CD14-positive monocyte (primary cell): ENCODE data around the gene RCAN2. TPM values are rescaled to one million over a fixed set of nuclear protein-coding genes. Genes with fewer than 3 reads are reported as not detected.

Experiments
- DNase-seq, 3 donors: peaks; one replicate each; pipeline ENCODE4 v3.0.0-alpha.2; 2011 to 2022
- H2AFZ ChIP-seq: 2 replicates; pipeline ENCODE4 v1.6.0; 2012; ENCODE audit warnings: mild to moderate bottlenecking, low read depth, low read length, inconsistent platforms; ENCODE audit not compliant: insufficient read depth, poor library complexity, severe bottlenecking
- H3K27ac ChIP-seq, 2 donors: 1 replicate in 1 of 2; 2 replicates in 1 of 2; pipeline ENCODE4 v1.5.1; 2012 to 2013; ENCODE audit warnings: low read length in 2 of 2, control low read depth in 1 of 2, inconsistent platforms in 1 of 2, low read depth in 1 of 2, mild to moderate bottlenecking in 1 of 2
- H3K27me3 ChIP-seq, 2 donors: one replicate each; pipeline versions ENCODE4 v1.6.0 to v1.6.1; 2011 to 2013; ENCODE audit warnings: low read length in 2 of 2; ENCODE audit not compliant: control insufficient read depth in 2 of 2, insufficient read depth in 2 of 2
- H3K36me3 ChIP-seq, 2 donors: replicated peaks in 1 of 2; 1 replicate in 1 of 2; 2 replicates in 1 of 2; pipeline versions ENCODE4 v1.5.1 to v1.6.1; 2012 to 2013; ENCODE audit warnings: low read length in 2 of 2, control low read depth in 1 of 2, inconsistent platforms in 1 of 2, mild to moderate bottlenecking in 1 of 2; ENCODE audit not compliant: insufficient read depth in 2 of 2, control insufficient read depth in 1 of 2
- H3K4me1 ChIP-seq, 2 donors: 1 replicate in 1 of 2; 2 replicates in 1 of 2; pipeline versions ENCODE4 v1.5.1 to v1.6.1; 2012 to 2013; ENCODE audit warnings: low read length in 2 of 2, control low read depth in 1 of 2, inconsistent platforms in 1 of 2, mild to moderate bottlenecking in 1 of 2, moderate library complexity in 1 of 2; ENCODE audit not compliant: insufficient read depth in 2 of 2, control insufficient read depth in 1 of 2
- H3K4me2 ChIP-seq: replicated peaks from 2 replicates; pipeline ENCODE3; 2012; ENCODE audit warnings: low read length, moderate library complexity, mild to moderate bottlenecking; ENCODE audit not compliant: poor library complexity, severe bottlenecking; ENCODE audit errors: extremely low read depth
- H3K4me3 ChIP-seq, 3 experiments: fragments of 200-600 bp in 1 of 3; sonication (generic) in 1 of 3; replicated peaks in 1 of 3; 1 replicate in 2 of 3; 2 replicates in 1 of 3; pipeline ENCODE4 v1.5.1; 2011 to 2013; ENCODE audit warnings: low read length in 3 of 3, mild to moderate bottlenecking in 3 of 3, control low read depth in 2 of 3, low read depth in 2 of 3, inconsistent platforms in 1 of 3, moderate library complexity in 1 of 3
- H3K79me2 ChIP-seq: 2 replicates; pipeline ENCODE4 v1.6.0; 2012; ENCODE audit warnings: mild to moderate bottlenecking, control low read depth, inconsistent platforms, low read length, moderate library complexity; ENCODE audit not compliant: insufficient read depth
- H3K9ac ChIP-seq: 2 replicates; pipeline ENCODE4 v1.6.0; 2017; ENCODE audit warnings: low read length, mild to moderate bottlenecking; ENCODE audit not compliant: insufficient read depth, poor library complexity, severe bottlenecking
- H3K9me3 ChIP-seq, 2 donors: replicated peaks in 1 of 2; 1 replicate in 1 of 2; 2 replicates in 1 of 2; pipeline versions ENCODE4 v1.5.1 to v1.6.1; 2012 to 2013; ENCODE audit warnings: low read length in 2 of 2, control low read depth in 1 of 2; ENCODE audit not compliant: control insufficient read depth in 1 of 2, insufficient read depth in 1 of 2
- H4K20me1 ChIP-seq: 2 replicates; pipeline ENCODE4 v1.6.0; 2012; ENCODE audit warnings: mild to moderate bottlenecking, low read length, control low read depth, moderate library complexity; ENCODE audit not compliant: insufficient read depth
- H3K27ac Mint-ChIP-seq, 7 donors: one replicate each; pipeline ENCODE4 v1.8.0; 2020; ENCODE audit warnings: mild to moderate bottlenecking in 7 of 7, mixed read lengths in 7 of 7, moderate library complexity in 6 of 7, inconsistent platforms in 2 of 7
- H3K27me3 Mint-ChIP-seq, 3 donors: one replicate each; pipeline ENCODE4 v1.8.0; 2021 to 2022; ENCODE audit warnings: low read depth in 3 of 3, mild to moderate bottlenecking in 3 of 3, mixed read lengths in 3 of 3, moderate library complexity in 3 of 3, inconsistent platforms in 1 of 3
- H3K36me3 Mint-ChIP-seq, 2 donors: one replicate each; pipeline ENCODE4 v1.8.0; 2020; ENCODE audit warnings: mixed read lengths in 2 of 2, inconsistent platforms in 1 of 2, mild to moderate bottlenecking in 1 of 2
- H3K4me1 Mint-ChIP-seq: one replicate; pipeline ENCODE4 v1.8.0; 2020; ENCODE audit warnings: mild to moderate bottlenecking, mixed read lengths
- H3K4me3 Mint-ChIP-seq, 2 donors: one replicate each; pipeline ENCODE4 v1.8.0; 2020; ENCODE audit warnings: mild to moderate bottlenecking in 2 of 2, mixed read lengths in 2 of 2, moderate library complexity in 1 of 2
- H3K9me3 Mint-ChIP-seq, 7 donors: one replicate each; pipeline ENCODE4 v1.8.0; 2020 to 2022; ENCODE audit warnings: mixed read lengths in 7 of 7, mild to moderate bottlenecking in 6 of 7, moderate library complexity in 6 of 7, inconsistent platforms in 2 of 7
- WGBS: methylation state at CpG from one replicate; pipeline ENCODE4 v1.1.5; 2013; ENCODE audit warnings: missing lambda C conversion rate; ENCODE audit not compliant: insufficient coverage; 5-methylcytosine and 5-hydroxymethylcytosine counted together
- intact Hi-C, 2 donors: fragments of 100-400 bp; cut with micrococcal nuclease; formaldehyde crosslinking; loops; one replicate each; pipeline versions ENCODE4 v1.15.0 to v1.15.1; 2023
- polyA plus RNA-seq, 3 donors: library from polyadenylated mRNA; depleted of rRNA in 1 of 3; unstranded in 2 of 3; stranded (reverse) in 1 of 3; fragments of 300-500 nt in 2 of 3; fragments of >200 nt in 1 of 3; fragmentation: Illumina TruSeq in 2 of 3; gene quantifications; 1 replicate in 2 of 3; 2 replicates in 1 of 3; pipeline ENCODE4 v1.2.3, GENCODE V29; 2012 to 2021
- TF ChIP-seq, protein P1 (sequence below): fragments of 200-600 bp; IDR thresholded peaks from one replicate; pipeline ENCODE4 v1.8.0; 2022; ENCODE audit warnings: antibody characterized with exemption, mild to moderate bottlenecking

Gene RCAN2
- polyA plus RNA-seq, 3 donors, result not detected

DNA sequence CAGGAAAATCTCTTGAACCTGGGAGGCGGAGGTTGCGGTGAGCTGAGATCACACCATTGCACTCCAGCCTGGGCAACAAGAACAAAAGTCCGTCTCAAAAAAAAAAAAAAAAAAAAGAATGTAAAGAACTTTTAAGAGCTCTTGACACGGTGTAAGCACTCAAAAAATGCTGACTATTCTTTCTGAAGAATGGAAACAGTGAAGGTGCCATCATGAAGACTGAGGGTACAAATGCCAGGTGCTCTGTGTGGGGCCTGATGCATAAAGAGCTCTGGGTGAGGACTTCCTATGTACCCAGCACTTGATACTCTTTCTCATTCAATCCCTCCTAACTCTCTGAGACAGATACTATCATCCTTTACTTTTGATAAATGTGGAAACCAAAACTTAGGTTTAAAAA is 275.5 kb downstream of the RCAN2 start:
- Histone ChIP-seq H3K27me3 (no peaks in the 10 kb centered on the region), H2AFZ (no peak overlapping the region), H4K20me1 (no peaks in the 10 kb centered on the region), H3K9ac (no peak overlapping the region), H3K9me3 (no peaks in the 10 kb centered on the region), H3K4me3 (no peak overlapping the region), H3K79me2 (no peaks in the 10 kb centered on the region), H3K4me2 (no peak overlapping the region), H3K4me1 (peaks cover 3 to 8% of the 10 kb centered on the region in 2 donors), H3K27ac (no peak overlapping the region), H3K36me3 (no peaks in the 10 kb centered on the region)
- 100% methylated on average over 2 of the region's 4 CpGs for WGBS
- Mint-ChIP-seq H3K36me3 (no peaks in the 10 kb centered on the region), H3K4me1 (peaks cover 21% of the 10 kb centered on the region), H3K9me3 (no peaks in the 10 kb centered on the region), H3K4me3 (no peak overlapping the region), H3K27ac (no peak overlapping the region), H3K27me3 (peaks cover 0 to 3% (median 0%) of the 10 kb centered on the region in 3 donors)
- TF ChIP-seq, protein P1, sequence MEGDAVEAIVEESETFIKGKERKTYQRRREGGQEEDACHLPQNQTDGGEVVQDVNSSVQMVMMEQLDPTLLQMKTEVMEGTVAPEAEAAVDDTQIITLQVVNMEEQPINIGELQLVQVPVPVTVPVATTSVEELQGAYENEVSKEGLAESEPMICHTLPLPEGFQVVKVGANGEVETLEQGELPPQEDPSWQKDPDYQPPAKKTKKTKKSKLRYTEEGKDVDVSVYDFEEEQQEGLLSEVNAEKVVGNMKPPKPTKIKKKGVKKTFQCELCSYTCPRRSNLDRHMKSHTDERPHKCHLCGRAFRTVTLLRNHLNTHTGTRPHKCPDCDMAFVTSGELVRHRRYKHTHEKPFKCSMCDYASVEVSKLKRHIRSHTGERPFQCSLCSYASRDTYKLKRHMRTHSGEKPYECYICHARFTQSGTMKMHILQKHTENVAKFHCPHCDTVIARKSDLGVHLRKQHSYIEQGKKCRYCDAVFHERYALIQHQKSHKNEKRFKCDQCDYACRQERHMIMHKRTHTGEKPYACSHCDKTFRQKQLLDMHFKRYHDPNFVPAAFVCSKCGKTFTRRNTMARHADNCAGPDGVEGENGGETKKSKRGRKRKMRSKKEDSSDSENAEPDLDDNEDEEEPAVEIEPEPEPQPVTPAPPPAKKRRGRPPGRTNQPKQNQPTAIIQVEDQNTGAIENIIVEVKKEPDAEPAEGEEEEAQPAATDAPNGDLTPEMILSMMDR, result no peak
- no peak for DNase-seq
- intact Hi-C loops, result no loop called here

GRCh38 chr6:46215213-46215612 is 276.0 kb downstream of the RCAN2 start:
- Mint-ChIP-seq H3K4me1 (peaks cover 15% of the 10 kb centered on the region), H3K9me3 (no peaks in the 10 kb centered on the region), H3K4me3 (no peak overlapping the region), H3K27ac (no peak overlapping the region), H3K36me3 (no peaks in the 10 kb centered on the region), H3K27me3 (peaks cover 0 to 2% (median 0%) of the 10 kb centered on the region in 3 donors)
- Histone ChIP-seq H4K20me1 (no peaks in the 10 kb centered on the region), H3K36me3 (no peaks in the 10 kb centered on the region), H3K27ac (no peak overlapping the region), H3K27me3 (no peaks in the 10 kb centered on the region), H2AFZ (no peak overlapping the region), H3K79me2 (no peaks in the 10 kb centered on the region), H3K4me3 (no peak overlapping the region), H3K4me1 (peaks cover 2 to 3% of the 10 kb centered on the region in 2 donors), H3K4me2 (no peak overlapping the region), H3K9ac (no peak overlapping the region), H3K9me3 (no peaks in the 10 kb centered on the region)
- TF ChIP-seq, protein P1, result no peak
- intact Hi-C loops, result no loop called here
- DNase-seq, result no peak
- 100% methylated on average over 6 of the region's 6 CpGs for WGBS
